ENCODE data around the gene BCR.

The BCR gene

GRCh38 chr22:23231471-23232093, 51.3 kb downstream of the BCR start:
- DNase-seq (ENCODE audit: extremely low spot score) = no peak
- CTCF ChIA-PET = no interaction called here
- POLR2A ChIA-PET = no interaction called here
- no peak for TF ChIP-seq CTCF (IDR thresholded peaks at IDR 0.05; ENCODE audit: control extremely low read depth, extremely low read depth, low read depth, missing control alignments)

- ChIA-PET POLR2A (no interaction called here), CTCF (interaction anchor here (0.8 to 1.0 kb wide), 2 partner anchors 12 to 57 kb away, joined by 3 read pairs; no protein-coding TSS in a partner anchor)
- DNase-seq (ENCODE audit: extremely low spot score) = no peak
- no peak for TF ChIP-seq CTCF (IDR thresholded peaks at IDR 0.05; ENCODE audit: control extremely low read depth, extremely low read depth, low read depth, missing control alignments)
Measured at GRCh38 chr22:23232094-23232905, 52.0 kb downstream of the BCR start.

GRCh38 chr22:23233084-23233531, 52.8 kb downstream of the BCR start:
- DNase-seq (ENCODE audit: extremely low spot score) = no peak
- TF ChIP-seq CTCF (IDR thresholded peaks at IDR 0.05; ENCODE audit: control extremely low read depth, extremely low read depth, low read depth, missing control alignments) = no peak
- ChIA-PET CTCF (interaction anchor here (0.8 to 1.0 kb wide), 2 partner anchors 13 to 58 kb away, joined by 3 read pairs; no protein-coding TSS in a partner anchor), POLR2A (no interaction called here)

GRCh38 chr22:23233752-23234408, 53.6 kb downstream of the BCR start:
- no peak for TF ChIP-seq CTCF (IDR thresholded peaks at IDR 0.05; ENCODE audit: control extremely low read depth, extremely low read depth, low read depth, missing control alignments)
- ChIA-PET POLR2A (no interaction called here), CTCF (no interaction called here)
- no peak for DNase-seq (ENCODE audit: extremely low spot score)

- TF ChIP-seq CTCF (IDR thresholded peaks at IDR 0.05; ENCODE audit: control extremely low read depth, extremely low read depth, low read depth, missing control alignments) = no peak
- DNase-seq (ENCODE audit: extremely low spot score) = no peak
- ChIA-PET CTCF (no interaction called here), POLR2A (no interaction called here)
Measured at GRCh38 chr22:23234409-23235161, 54.3 kb downstream of the BCR start.

- TF ChIP-seq CTCF (IDR thresholded peaks at IDR 0.05; ENCODE audit: control extremely low read depth, extremely low read depth, low read depth, missing control alignments) = no peak
- DNase-seq (ENCODE audit: extremely low spot score) = no peak
- ChIA-PET POLR2A (no interaction called here), CTCF (interaction anchor here (2.5 kb wide), 1 partner anchor 46 kb away, joined by 11 read pairs; no protein-coding TSS in a partner anchor)
Measured at GRCh38 chr22:23235425-23235824, 55.1 kb downstream of the BCR start.

Data from GM10248 (cell line).